Upper lobe of left lung (tissue), 4 donors: ENCODE data around the gene ATXN7L1.

Experiments
- CTCF ChIP-seq, 6 experiments: fragments of 450-650 bp in 4 of 6; fragments of 200-600 bp in 2 of 6; sonication (generic) in 2 of 6; IDR thresholded peaks; one replicate each; pipeline ENCODE4 v1.5.1; 2016 to 2019; ENCODE audit warnings: antibody characterized with exemption in 6 of 6
- POLR2A ChIP-seq, 4 donors: fragments of 450-650 bp; IDR thresholded peaks; one replicate each; pipeline ENCODE4 v1.5.1; 2016 to 2017; ENCODE audit warnings: antibody characterized with exemption in 4 of 4, mild to moderate bottlenecking in 2 of 4
- POLR2AphosphoS5 ChIP-seq, 2 donors: sonication (generic); formaldehyde crosslinking; IDR thresholded peaks; one replicate each; pipeline ENCODE4 v1.5.1; 2017; ENCODE audit warnings: antibody characterized with exemption in 2 of 2

GRCh38 chr7:105910172-105910571 lies 33.8 kb upstream of the ATXN7L1 start:
- TF ChIP-seq CTCF (IDR thresholded peaks at IDR 0.05): no peak
- no peak for TF ChIP-seq POLR2A (IDR thresholded peaks at IDR 0.05)
- no peak for TF ChIP-seq POLR2AphosphoS5 (IDR thresholded peaks at IDR 0.05)
